Stomach (tissue), 9 donors: Measurements from ENCODE around the gene COIL. TPM values are rescaled to one million over a fixed set of nuclear protein-coding genes. Genes with fewer than 3 reads are reported as not detected.
"Not testable (repeated sequence)": the region's sequence is repeated elsewhere in the genome, so short reads cannot be mapped to it uniquely, and the experiment has no call there.

Experiments used
- DNase-seq, 2 donors: peaks; one replicate each; pipeline versions ENCODE4 v3.0.0 to v3.0.0-alpha.2; 2013 to 2019
- H3K27ac ChIP-seq, 5 donors: fragments of 200-600 bp in 4 of 5; sonication (generic) in 4 of 5; one replicate each; pipeline ENCODE4 v1.5.1; 2013 to 2019; ENCODE audit warnings: mild to moderate bottlenecking in 1 of 5, moderate library complexity in 1 of 5
- H3K27me3 ChIP-seq, 3 donors: fragments of 200-600 bp; sonication (generic); one replicate each; pipeline ENCODE4 v1.5.1; 2017 to 2019; ENCODE audit warnings: mixed run types in 1 of 3
- H3K36me3 ChIP-seq, 4 donors: fragments of 200-600 bp; sonication (generic); 1 replicate in 3 of 4; 2 replicates in 1 of 4; pipeline ENCODE4 v1.5.1; 2016 to 2019
- H3K4me1 ChIP-seq, 4 donors: fragments of 200-600 bp; sonication (generic); one replicate each; pipeline ENCODE4 v1.5.1; 2016 to 2019
- H3K4me3 ChIP-seq, 4 donors: fragments of 200-600 bp; sonication (generic) in 3 of 4; one replicate each; pipeline ENCODE4 v1.5.1; 2016 to 2019; ENCODE audit warnings: mild to moderate bottlenecking in 1 of 4
- H3K9me3 ChIP-seq, 4 donors: fragments of 200-600 bp; sonication (generic); one replicate each; pipeline ENCODE4 v1.5.1; 2016 to 2019
- EP300 ChIP-seq: sonication (generic); formaldehyde crosslinking; IDR thresholded peaks from one replicate; pipeline ENCODE4 v1.6.1; 2017; ENCODE audit warnings: antibody characterized with exemption
- POLR2A ChIP-seq, 4 donors: fragments of 450-650 bp; IDR thresholded peaks; one replicate each; pipeline ENCODE4 v1.6.1; 2016; ENCODE audit warnings: antibody characterized with exemption in 4 of 4, control low read depth in 2 of 4, mild to moderate bottlenecking in 1 of 4, moderate library complexity in 1 of 4
- POLR2AphosphoS5 ChIP-seq, 3 donors: sonication (generic); formaldehyde crosslinking; IDR thresholded peaks; one replicate each; pipeline ENCODE4 v1.6.1; 2016; ENCODE audit warnings: antibody characterized with exemption in 3 of 3
- WGBS, 5 donors: extraction: QIAGEN DNeasy Blood & Tissue Kit in 3 of 5; methylation state at CpG; one replicate each; pipeline versions ENCODE4 v1.1.5 to v1.1.7; 2013 to 2018; 5-methylcytosine and 5-hydroxymethylcytosine counted together
- intact Hi-C: fragments of 100-400 bp; cut with DNase I; formaldehyde crosslinking; loops from one replicate; pipeline ENCODE4 v1.15.1; 2023; ENCODE audit warnings: low total_unique reads
- polyA plus RNA-seq, 3 donors: library from polyadenylated mRNA; stranded (reverse); fragments of 200-250 nt; gene quantifications; one replicate each; pipeline ENCODE4 v1.2.3, GENCODE V29; 2013
- total RNA-seq, 5 donors: library from RNA; depleted of rRNA; stranded (reverse); fragments of >200 nt; gene quantifications; one replicate each; pipeline versions ENCODE4 v1.1.0 to v1.2.3, GENCODE V29; 2014 to 2016
- TF ChIP-seq, protein P1 (sequence below), 7 experiments: fragments of 450-650 bp in 4 of 7; fragments of 200-600 bp in 3 of 7; sonication (generic) in 3 of 7; IDR thresholded peaks; one replicate each; pipeline ENCODE4 v1.5.1; 2016 to 2019; ENCODE audit warnings: antibody characterized with exemption in 7 of 7, control low read depth in 2 of 7, mild to moderate bottlenecking in 1 of 7
- donor health status: healthy with polysubstance abuse.
- donor health status: Bipolar disorder and iron deficiency.
- donor health status: healthy.

Gene COIL
- total and polyA plus RNA-seq, 8 donors = 2.3 to 23.1 (median 12.1) TPM

DNA sequence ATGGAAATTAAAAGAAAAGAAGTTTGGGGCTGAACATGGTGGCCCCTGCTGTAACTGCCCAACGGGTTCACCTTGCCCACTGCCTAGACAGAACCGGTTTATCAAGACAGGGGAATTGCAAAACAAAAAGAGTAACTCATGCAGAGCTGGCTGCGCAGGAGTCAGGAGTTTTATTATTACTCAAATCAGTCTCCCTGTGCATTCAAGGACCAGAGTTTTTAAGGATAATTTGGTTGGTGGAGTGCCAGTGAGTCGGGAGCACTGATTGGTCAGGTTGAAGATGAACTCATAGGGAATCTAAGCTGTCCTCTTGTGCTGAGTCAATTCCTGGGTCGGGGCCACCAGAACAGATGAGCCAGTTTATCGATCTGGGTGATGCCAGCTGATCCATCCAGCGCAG lies 12.7 kb upstream of the COIL start:
- peak in 1 of 2 donors; percentile 70 for DNase-seq
- no peak for TF ChIP-seq POLR2A (IDR thresholded peaks at IDR 0.05)
- TF ChIP-seq EP300 = no peak
- TF ChIP-seq, protein P1, sequence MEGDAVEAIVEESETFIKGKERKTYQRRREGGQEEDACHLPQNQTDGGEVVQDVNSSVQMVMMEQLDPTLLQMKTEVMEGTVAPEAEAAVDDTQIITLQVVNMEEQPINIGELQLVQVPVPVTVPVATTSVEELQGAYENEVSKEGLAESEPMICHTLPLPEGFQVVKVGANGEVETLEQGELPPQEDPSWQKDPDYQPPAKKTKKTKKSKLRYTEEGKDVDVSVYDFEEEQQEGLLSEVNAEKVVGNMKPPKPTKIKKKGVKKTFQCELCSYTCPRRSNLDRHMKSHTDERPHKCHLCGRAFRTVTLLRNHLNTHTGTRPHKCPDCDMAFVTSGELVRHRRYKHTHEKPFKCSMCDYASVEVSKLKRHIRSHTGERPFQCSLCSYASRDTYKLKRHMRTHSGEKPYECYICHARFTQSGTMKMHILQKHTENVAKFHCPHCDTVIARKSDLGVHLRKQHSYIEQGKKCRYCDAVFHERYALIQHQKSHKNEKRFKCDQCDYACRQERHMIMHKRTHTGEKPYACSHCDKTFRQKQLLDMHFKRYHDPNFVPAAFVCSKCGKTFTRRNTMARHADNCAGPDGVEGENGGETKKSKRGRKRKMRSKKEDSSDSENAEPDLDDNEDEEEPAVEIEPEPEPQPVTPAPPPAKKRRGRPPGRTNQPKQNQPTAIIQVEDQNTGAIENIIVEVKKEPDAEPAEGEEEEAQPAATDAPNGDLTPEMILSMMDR (IDR thresholded peaks at IDR 0.05) = no peak
- TF ChIP-seq POLR2AphosphoS5 (IDR thresholded peaks at IDR 0.05) = no peak
- intact Hi-C loops = no loop called here
- no peaks in the 10 kb centered on the region for H3K9me3 ChIP-seq
- no peak overlapping the region for H3K4me3 ChIP-seq
- WGBS, 5 donors = 52 to 67% (median 57%) methylated on average over 7 of the region's 7 CpGs
- peaks cover 5 to 16% (median 11%) of the 10 kb centered on the region in 4 donors for H3K4me1 ChIP-seq
- H3K27ac ChIP-seq = no peak overlapping the region
- H3K36me3 ChIP-seq = no peaks in the 10 kb centered on the region
- no peaks in the 10 kb centered on the region for H3K27me3 ChIP-seq

DNA sequence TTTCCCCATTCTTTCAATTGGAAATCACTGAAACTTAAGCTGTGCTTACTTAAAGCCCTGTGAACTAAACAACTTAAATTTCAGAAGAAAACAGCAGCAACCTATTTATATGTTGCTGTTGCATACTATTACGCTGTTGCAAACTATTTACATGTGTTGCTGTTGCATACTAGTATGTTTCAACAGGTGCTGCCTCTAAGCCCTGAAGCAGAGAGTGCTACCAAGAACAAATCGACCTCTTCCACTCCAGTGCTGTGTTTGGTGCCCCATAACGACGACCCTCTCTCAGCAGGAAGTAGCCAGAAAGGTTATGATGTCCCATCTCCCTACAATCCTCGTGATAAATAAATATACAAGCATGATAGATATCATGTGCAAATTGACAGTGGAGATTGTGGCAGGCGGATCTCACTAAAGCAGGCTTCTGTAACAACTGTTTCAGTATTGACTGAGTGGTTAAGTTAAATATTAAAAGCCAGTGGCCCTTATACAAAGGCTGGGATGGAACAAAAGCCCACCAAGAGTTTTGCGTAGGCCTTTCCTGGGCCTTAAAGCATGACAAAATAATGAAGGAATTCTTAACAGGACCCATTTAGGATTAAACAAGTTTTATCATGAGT lies 11.4 kb upstream of the COIL start:
- intact Hi-C loops = no loop called here

DNA sequence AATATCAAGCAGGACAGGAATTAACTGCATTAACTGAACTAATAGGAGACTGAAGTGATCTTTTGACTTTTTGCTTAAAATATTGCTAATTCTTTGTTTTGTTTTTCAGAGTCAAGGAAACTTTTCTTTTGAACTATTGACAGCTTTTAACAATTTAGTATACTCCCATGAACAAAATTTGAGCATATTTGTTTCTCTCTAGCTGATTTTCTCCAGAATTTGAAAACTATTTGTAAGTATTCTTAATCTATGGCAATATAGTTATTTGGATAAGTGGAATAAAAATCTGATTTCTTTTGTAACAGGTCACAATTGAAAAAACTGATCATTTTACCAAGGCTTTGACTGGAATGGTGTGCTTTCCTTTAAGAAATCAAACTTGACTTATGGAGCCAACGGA lies 10.1 kb upstream of the COIL start:
- no peak overlapping the region for H3K4me3 ChIP-seq
- no peaks in the 10 kb centered on the region for H3K36me3 ChIP-seq
- whole genome bisulfite sequencing, 5 donors = 88 to 100% (median 100%) methylated on average over 1 of the region's 1 CpG
- DNase-seq = no peak
- no peaks in the 10 kb centered on the region for H3K9me3 ChIP-seq
- no peaks in the 10 kb centered on the region for H3K4me1 ChIP-seq
- no peak overlapping the region for H3K27ac ChIP-seq
- intact Hi-C loops = no loop called here
- H3K27me3 ChIP-seq = no peaks in the 10 kb centered on the region
- TF ChIP-seq EP300 (no peak), POLR2A (IDR thresholded peaks at IDR 0.05) (no peak), POLR2AphosphoS5 (IDR thresholded peaks at IDR 0.05) (no peak)
- TF ChIP-seq, protein P1 (IDR thresholded peaks at IDR 0.05) = no peak

More for the DNA sequence above, 11.4 kb upstream of the COIL start:
- H3K27me3 ChIP-seq = no peaks in the 10 kb centered on the region
- H3K4me1 ChIP-seq = peaks cover 2 to 8% (median 4%) of the 10 kb centered on the region in 4 donors
- peak overlapping the region in 1 of 5 donors; percentile 38 for H3K27ac ChIP-seq
- H3K4me3 ChIP-seq = no peak overlapping the region
- DNase-seq = peak in 1 of 2 donors; percentile 17
- H3K9me3 ChIP-seq = no peaks in the 10 kb centered on the region
- 26 to 61% (median 41%) methylated on average over 7 of the region's 7 CpGs for WGBS, 5 donors
- no peaks in the 10 kb centered on the region for H3K36me3 ChIP-seq
- TF ChIP-seq EP300 = no peak
- TF ChIP-seq POLR2A (IDR thresholded peaks at IDR 0.05) = no peak
- TF ChIP-seq, protein P1 (IDR thresholded peaks at IDR 0.05) = no peak
- no peak for TF ChIP-seq POLR2AphosphoS5 (IDR thresholded peaks at IDR 0.05)

DNA sequence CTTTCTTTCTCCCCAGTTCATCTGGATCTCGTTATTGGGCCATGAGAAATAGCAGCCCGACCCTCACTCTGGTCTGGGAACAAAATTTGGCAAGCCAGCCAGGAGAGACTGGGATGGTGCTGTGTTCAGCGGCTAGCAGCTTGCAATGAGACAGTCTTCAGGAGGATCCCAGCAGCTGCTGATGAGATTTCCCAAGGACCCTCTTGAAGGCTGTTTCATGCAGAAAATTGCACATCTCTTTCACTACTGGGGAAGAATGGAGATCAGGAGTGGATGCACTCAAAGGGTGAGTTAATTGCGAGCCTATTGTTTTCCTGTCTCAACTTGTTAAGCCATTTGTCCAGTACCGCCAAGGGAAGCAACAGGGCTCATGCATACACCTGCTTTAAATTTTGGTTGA lies 5.5 kb upstream of the COIL start:
- Histone ChIP-seq H3K27ac (no peak overlapping the region), H3K4me3 (no peak overlapping the region), H3K9me3 (no peaks in the 10 kb centered on the region), H3K36me3 (no peaks in the 10 kb centered on the region), H3K27me3 (no peaks in the 10 kb centered on the region), H3K4me1 (no peaks in the 10 kb centered on the region)
- TF ChIP-seq POLR2A (IDR thresholded peaks at IDR 0.05) (no peak), EP300 (no peak), POLR2AphosphoS5 (IDR thresholded peaks at IDR 0.05) (no peak)
- TF ChIP-seq, protein P1 (IDR thresholded peaks at IDR 0.05) = no peak
- intact Hi-C loops = no loop called here
- WGBS, 5 donors = 74 to 83% (median 80%) methylated on average over 5 of the region's 5 CpGs
- no peak for DNase-seq

DNA sequence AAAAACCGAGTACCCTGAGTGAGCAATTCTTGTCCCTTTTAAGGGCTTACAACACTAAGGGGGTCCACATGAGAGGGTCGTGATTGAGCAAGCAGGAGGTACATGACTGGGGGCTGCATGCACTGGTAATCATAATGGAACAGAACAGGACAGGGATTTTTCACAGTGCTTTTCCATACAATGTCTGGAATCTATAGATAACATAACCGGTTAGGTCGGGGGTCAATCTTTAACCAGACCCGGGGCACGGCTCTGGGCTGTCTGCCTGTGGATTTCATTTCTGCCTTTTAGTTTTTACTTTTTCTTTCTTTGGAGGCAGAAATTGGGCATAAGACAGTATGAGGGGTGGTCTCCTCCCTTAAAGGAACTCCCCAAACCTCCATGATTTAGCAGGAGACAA lies 4.8 kb upstream of the COIL start:
- H3K27ac ChIP-seq, H3K4me1 ChIP-seq, H3K36me3 ChIP-seq, H3K27me3 ChIP-seq, H3K4me3 ChIP-seq, H3K9me3 ChIP-seq, intact Hi-C loops: not testable (repeated sequence)
- 34 to 65% (median 51%) methylated on average over 6 of the region's 6 CpGs for WGBS, 5 donors
- peak in 1 of 2 donors; percentile 32 for DNase-seq

DNA sequence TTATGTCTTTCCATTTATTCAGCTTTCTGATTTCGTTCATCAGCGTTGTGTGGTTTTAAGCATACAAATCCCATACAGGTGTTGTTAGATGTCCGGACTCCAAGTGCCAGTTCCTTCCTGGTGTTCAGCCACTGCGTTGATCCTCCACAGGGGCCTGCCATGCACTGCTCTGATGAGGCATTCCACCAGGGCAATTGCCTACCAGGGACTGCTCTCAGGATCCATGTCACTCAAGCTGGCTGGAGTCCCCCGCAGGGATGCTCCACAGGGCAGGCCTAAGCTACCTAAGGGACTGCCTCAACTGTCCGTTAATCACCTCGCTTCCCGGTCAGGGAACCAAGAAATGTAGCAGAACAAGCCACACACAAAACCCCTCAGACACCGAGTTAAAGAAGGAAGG lies 4.4 kb upstream of the COIL start:
- H3K27ac ChIP-seq, intact Hi-C loops, H3K27me3 ChIP-seq: not testable (repeated sequence)

More for the DNA sequence above, 4.4 kb upstream of the COIL start:
- H3K9me3 ChIP-seq, H3K4me3 ChIP-seq, H3K36me3 ChIP-seq, DNase-seq, H3K4me1 ChIP-seq: not testable (repeated sequence)
- 84 to 90% (median 87%) methylated on average over 9 of the region's 9 CpGs for WGBS, 5 donors
